Hepatocyte (in vitro differentiated cells): Measurements from ENCODE around the gene B3GALT4.

ENCODE experiments used
- CTCF ChIP-seq: fragments of 200-600 bp; sonication (generic); IDR thresholded peaks from 2 replicates; pipeline ENCODE4 v1.5.1; 2016; ENCODE audit warnings: antibody characterized with exemption, mild to moderate bottlenecking; ENCODE audit not compliant: poor library complexity
- EZH2 ChIP-seq: fragments of 200-600 bp; sonication (generic); IDR thresholded peaks from 2 replicates; pipeline ENCODE4 v1.6.1; 2016; ENCODE audit warnings: antibody characterized with exemption, mild to moderate bottlenecking, borderline replicate concordance

DNA sequence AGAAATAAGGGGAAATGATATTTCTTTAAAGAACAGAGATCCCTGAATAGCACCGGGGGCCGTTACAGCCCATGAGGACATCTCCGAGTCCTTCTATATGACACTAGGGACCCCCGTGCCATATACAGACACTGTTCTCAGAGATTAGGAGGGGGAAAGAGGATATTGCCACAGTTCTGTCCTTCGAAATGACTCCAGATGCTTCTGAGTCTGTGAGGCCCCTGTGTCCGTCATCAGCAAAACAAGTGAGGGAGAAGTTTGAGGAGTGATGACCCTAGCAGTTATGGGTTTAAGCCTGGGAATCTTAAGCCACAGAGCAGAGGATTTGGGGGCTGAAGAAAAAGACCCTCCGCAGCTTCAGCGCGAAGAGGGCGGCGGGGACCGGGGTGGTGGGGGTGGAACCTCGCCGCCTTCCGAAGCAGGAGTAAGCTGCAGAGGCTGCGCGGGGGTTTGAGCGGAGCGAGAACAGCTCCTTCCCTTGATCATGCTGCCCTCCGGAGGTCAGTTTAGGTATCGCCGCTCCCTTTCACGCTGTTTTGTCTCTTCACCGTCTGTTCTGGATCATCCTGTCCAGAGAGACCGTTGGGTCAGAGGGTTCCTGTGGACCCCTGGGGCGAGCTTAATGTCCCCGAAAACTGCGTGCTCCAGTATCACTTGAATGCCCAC, 28.8 kb upstream of the B3GALT4 start:
- TF ChIP-seq CTCF, result peak; percentile 95
- no peak for TF ChIP-seq EZH2
